Measurements from ENCODE around the gene NTM.
"Not testable (repeated sequence)": the region's sequence is repeated elsewhere in the genome, so short reads cannot be mapped to it uniquely, and the experiment has no call there.

Gene NTM

GRCh38 chr11:131370090-131370751, at the start of gene NTM:
Gene NTM (plus strand): TSS chr11:131370615.
- peak; percentile 0 for DNase-seq (ENCODE audit: low read depth)

- no peak for DNase-seq (ENCODE audit: low read depth)
These were observed 45.4 kb upstream of the NTM start for GRCh38 chr11:131324921-131325570.

- DNase-seq (ENCODE audit: low read depth) = no peak
These were observed 43.6 kb upstream of the NTM start for GRCh38 chr11:131326829-131327228.

GRCh38 chr11:131327421-131327820, 43.0 kb upstream of the NTM start:
- DNase-seq (ENCODE audit: low read depth) = no peak

GRCh38 chr11:131328843-131329242, 41.6 kb upstream of the NTM start:
- DNase-seq (ENCODE audit: low read depth) = no peak

GRCh38 chr11:131331010-131331409, 39.4 kb upstream of the NTM start:
- no peak for DNase-seq (ENCODE audit: low read depth)

- no peak for DNase-seq (ENCODE audit: low read depth)
These were observed 38.9 kb upstream of the NTM start for GRCh38 chr11:131331546-131331945.

GRCh38 chr11:131334601-131335000, 35.8 kb upstream of the NTM start:
- no peak for DNase-seq (ENCODE audit: low read depth)

GRCh38 chr11:131341900-131342299, 28.5 kb upstream of the NTM start:
- DNase-seq (ENCODE audit: low read depth) = peak; percentile 2

- not testable (repeated sequence) for DNase-seq (ENCODE audit: low read depth)
These were observed 28.0 kb upstream of the NTM start for GRCh38 chr11:131342442-131342841.

GRCh38 chr11:131345406-131345805, 25.0 kb upstream of the NTM start:
- DNase-seq (ENCODE audit: low read depth) = no peak

- no peak for DNase-seq (ENCODE audit: low read depth)
These were observed 20.9 kb upstream of the NTM start for GRCh38 chr11:131349368-131350086.

- DNase-seq (ENCODE audit: low read depth) = no peak
These were observed 19.5 kb upstream of the NTM start for GRCh38 chr11:131350872-131351271.

GRCh38 chr11:131351848-131352247, 18.6 kb upstream of the NTM start:
- no peak for DNase-seq (ENCODE audit: low read depth)

GRCh38 chr11:131353766-131354165, 16.6 kb upstream of the NTM start:
- no peak for DNase-seq (ENCODE audit: low read depth)

- no peak for DNase-seq (ENCODE audit: low read depth)
These were observed 16.1 kb upstream of the NTM start for GRCh38 chr11:131354251-131354701.

GRCh38 chr11:131356206-131356605, 14.2 kb upstream of the NTM start:
- DNase-seq (ENCODE audit: low read depth) = peak; percentile 28

GRCh38 chr11:131365329-131365930, 5.0 kb upstream of the NTM start:
- DNase-seq (ENCODE audit: low read depth) = no peak

- DNase-seq (ENCODE audit: low read depth) = no peak
These were observed 731 bp downstream of the NTM start for GRCh38 chr11:131370901-131371790.

- no peak for DNase-seq (ENCODE audit: low read depth)
These were observed 1.3 kb downstream of the NTM start for GRCh38 chr11:131371791-131372104.

- DNase-seq (ENCODE audit: low read depth) = no peak
These were observed 2.0 kb downstream of the NTM start for GRCh38 chr11:131372234-131372962.

Data from amniotic epithelial cell (primary cell).